HepG2 (cell line): Measurements from ENCODE around the gene DYSF. TPM values are rescaled to one million over a fixed set of nuclear protein-coding genes. Genes with fewer than 3 reads are reported as not detected.

Source experiments
- PCBP1 ChIP-seq: fragments of 200-400 bp; formaldehyde crosslinking; IDR thresholded peaks from 2 replicates; pipeline ENCODE4 v1.6.1; 2017; ENCODE audit warnings: mild to moderate bottlenecking, low read depth, low read length, borderline replicate concordance
- polyA plus RNA-seq, 8 experiments: library from polyadenylated mRNA; depleted of rRNA in 3 of 8; stranded (reverse) in 7 of 8; unstranded in 1 of 8; fragments of >200 nt; fragmentation: Illumina TruSeq in 4 of 8; extraction: Trizol in 4 of 8; gene quantifications; 2 replicates each; pipeline versions ENCODE4 v1.2.1 to v1.2.3, GENCODE V29; 2011 to 2016; ENCODE audit warnings: low read depth in 4 of 8, missing spikeins in 1 of 8, mixed read lengths in 1 of 8; ENCODE audit not compliant: insufficient read depth in 1 of 8
- total RNA-seq, 5 experiments: library from RNA; depleted of rRNA; stranded (reverse); fragments of >200 nt; fragmentation: Illumina TruSeq; extraction: Trizol; gene quantifications; 2 replicates each; pipeline ENCODE4 v1.2.3, GENCODE V29; 2016; ENCODE audit warnings: low read depth in 1 of 5
- TF ChIP-seq, protein P1 (sequence below): sonication (generic); formaldehyde crosslinking; IDR thresholded peaks from one replicate; pipeline ENCODE4 v1.5.1; 2020; ENCODE audit warnings: mild to moderate bottlenecking, missing genetic modification reagents; ENCODE audit errors: not compliant biosample characterization
- TF ChIP-seq, protein P2 (sequence below): IDR thresholded peaks from 2 replicates; pipeline ENCODE4 v1.6.1; 2012; ENCODE audit warnings: low read length, improper control_type of control experiment

Gene DYSF
- total and polyA plus RNA-seq, 2 of the 13 experiments (the other 11 are each of a cell fraction or from before 2014, with no cell fraction given): 0.15 to 2.4 TPM

DNA sequence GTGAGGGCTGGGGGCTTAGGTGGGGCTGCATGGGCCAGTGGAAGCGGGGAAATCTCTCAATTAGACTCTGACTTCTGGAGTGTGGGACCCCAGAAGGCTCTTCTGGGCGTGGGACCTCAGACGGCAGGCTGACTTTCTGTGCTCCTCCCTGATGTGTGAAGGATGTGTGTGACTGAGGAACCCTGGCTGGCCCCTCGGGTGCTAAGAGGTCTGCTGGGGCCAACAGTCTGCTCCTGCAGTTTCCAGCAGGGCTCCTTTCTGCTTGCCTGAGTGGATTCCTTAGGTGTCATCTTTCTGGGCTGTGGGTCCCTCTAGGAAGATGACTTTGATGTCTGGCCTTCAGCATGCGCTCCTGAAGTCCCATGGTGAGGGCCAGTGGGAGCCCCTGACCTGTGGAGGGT lies 167.5 kb downstream of the DYSF start (continued):
- TF ChIP-seq, protein P1, sequence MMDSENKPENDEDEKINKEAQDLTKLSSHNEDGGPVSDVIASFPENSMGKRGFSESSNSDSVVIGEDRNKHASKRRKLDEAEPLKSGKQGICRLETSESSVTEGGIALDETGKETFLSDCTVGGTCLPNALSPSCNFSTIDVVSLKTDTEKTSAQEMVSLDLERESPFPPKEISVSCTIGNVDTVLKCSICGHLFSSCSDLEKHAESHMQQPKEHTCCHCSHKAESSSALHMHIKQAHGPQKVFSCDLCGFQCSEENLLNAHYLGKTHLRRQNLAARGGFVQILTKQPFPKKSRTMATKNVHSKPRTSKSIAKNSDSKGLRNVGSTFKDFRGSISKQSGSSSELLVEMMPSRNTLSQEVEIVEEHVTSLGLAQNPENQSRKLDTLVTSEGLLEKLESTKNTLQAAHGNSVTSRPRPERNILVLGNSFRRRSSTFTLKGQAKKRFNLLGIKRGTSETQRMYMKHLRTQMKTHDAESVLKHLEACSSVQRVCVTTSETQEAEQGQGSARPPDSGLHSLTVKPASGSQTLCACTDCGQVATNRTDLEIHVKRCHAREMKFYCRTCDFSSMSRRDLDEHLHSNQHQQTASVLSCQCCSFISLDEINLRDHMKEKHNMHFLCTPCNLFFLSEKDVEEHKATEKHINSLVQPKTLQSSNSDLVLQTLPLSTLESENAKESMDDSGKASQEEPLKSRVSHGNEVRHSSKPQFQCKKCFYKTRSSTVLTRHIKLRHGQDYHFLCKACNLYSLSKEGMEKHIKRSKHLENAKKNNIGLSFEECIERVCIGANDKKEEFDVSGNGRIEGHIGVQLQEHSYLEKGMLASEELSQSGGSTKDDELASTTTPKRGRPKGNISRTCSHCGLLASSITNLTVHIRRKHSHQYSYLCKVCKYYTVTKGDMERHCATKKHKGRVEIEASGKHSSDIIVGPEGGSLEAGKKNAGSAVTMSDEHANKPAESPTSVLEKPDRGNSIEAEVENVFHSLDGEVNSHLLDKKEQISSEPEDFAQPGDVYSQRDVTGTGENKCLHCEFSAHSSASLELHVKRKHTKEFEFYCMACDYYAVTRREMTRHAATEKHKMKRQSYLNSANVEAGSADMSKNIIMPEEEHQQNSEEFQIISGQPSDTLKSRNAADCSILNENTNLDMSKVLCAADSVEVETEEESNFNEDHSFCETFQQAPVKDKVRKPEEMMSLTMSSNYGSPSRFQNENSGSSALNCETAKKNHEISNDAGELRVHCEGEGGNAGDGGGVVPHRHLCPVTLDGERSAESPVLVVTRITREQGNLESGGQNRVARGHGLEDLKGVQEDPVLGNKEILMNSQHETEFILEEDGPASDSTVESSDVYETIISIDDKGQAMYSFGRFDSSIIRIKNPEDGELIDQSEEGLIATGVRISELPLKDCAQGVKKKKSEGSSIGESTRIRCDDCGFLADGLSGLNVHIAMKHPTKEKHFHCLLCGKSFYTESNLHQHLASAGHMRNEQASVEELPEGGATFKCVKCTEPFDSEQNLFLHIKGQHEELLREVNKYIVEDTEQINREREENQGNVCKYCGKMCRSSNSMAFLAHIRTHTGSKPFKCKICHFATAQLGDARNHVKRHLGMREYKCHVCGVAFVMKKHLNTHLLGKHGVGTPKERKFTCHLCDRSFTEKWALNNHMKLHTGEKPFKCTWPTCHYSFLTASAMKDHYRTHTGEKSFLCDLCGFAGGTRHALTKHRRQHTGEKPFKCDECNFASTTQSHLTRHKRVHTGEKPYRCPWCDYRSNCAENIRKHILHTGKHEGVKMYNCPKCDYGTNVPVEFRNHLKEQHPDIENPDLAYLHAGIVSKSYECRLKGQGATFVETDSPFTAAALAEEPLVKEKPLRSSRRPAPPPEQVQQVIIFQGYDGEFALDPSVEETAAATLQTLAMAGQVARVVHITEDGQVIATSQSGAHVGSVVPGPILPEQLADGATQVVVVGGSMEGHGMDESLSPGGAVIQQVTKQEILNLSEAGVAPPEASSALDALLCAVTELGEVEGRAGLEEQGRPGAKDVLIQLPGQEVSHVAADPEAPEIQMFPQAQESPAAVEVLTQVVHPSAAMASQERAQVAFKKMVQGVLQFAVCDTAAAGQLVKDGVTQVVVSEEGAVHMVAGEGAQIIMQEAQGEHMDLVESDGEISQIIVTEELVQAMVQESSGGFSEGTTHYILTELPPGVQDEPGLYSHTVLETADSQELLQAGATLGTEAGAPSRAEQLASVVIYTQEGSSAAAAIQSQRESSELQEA (CRISPR knock-in tag): no peak
- TF ChIP-seq, protein P2, sequence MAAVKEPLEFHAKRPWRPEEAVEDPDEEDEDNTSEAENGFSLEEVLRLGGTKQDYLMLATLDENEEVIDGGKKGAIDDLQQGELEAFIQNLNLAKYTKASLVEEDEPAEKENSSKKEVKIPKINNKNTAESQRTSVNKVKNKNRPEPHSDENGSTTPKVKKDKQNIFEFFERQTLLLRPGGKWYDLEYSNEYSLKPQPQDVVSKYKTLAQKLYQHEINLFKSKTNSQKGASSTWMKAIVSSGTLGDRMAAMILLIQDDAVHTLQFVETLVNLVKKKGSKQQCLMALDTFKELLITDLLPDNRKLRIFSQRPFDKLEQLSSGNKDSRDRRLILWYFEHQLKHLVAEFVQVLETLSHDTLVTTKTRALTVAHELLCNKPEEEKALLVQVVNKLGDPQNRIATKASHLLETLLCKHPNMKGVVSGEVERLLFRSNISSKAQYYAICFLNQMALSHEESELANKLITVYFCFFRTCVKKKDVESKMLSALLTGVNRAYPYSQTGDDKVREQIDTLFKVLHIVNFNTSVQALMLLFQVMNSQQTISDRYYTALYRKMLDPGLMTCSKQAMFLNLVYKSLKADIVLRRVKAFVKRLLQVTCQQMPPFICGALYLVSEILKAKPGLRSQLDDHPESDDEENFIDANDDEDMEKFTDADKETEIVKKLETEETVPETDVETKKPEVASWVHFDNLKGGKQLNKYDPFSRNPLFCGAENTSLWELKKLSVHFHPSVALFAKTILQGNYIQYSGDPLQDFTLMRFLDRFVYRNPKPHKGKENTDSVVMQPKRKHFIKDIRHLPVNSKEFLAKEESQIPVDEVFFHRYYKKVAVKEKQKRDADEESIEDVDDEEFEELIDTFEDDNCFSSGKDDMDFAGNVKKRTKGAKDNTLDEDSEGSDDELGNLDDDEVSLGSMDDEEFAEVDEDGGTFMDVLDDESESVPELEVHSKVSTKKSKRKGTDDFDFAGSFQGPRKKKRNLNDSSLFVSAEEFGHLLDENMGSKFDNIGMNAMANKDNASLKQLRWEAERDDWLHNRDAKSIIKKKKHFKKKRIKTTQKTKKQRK: no peak
- TF ChIP-seq PCBP1: no peak
